PC-9 (cell line): ENCODE data around the gene KRTAP10-11. TPM values are rescaled to one million over a fixed set of nuclear protein-coding genes. Genes with fewer than 3 reads are reported as not detected.

Experiments used
- BruUV-seq: library from RNA; stranded (reverse); fragments of 400-500 nt; replicated peaks from 2 replicates; lab custom pipeline; 2021; lab: Mats Ljungman, UMichigan
- CTCF ChIA-PET: fragments of 300-600 bp; sonication (Branson Sonifier 250); formaldehyde crosslinking; loops from one replicate; lab custom pipeline; 2022; ENCODE audit warnings: antibody characterized with exemption; lab: Charles Lee
- POLR2A ChIA-PET: fragments of 300-600 bp; sonication (Branson Sonifier 250); formaldehyde crosslinking; loops from one replicate; lab custom pipeline; 2022; ENCODE audit warnings: antibody characterized with exemption; ENCODE audit not compliant: unreplicated experiment; lab: Charles Lee
- DNase-seq, 2 experiments: peaks; one replicate each; pipeline versions ENCODE4 v3.0.0 to v3.0.0-alpha.2; 2015 to 2022; ENCODE audit warnings: mixed read lengths in 1 of 2
- H2AFZ ChIP-seq: fragments of 200-600 bp; sonication (generic); 2 replicates; pipeline ENCODE4 v1.8.1; 2017; ENCODE audit warnings: antibody characterized with exemption
- H3F3A ChIP-seq: fragments of 200-600 bp; sonication (generic); 2 replicates; pipeline ENCODE4 v1.8.1; 2017; ENCODE audit warnings: antibody characterized with exemption, mild to moderate bottlenecking, low read depth; ENCODE audit not compliant: insufficient read depth
- H3K27ac ChIP-seq: fragments of 200-600 bp; sonication (generic); 2 replicates; pipeline ENCODE4 v1.6.1; 2016; ENCODE audit warnings: mixed run types
- H3K27me3 ChIP-seq: fragments of 200-600 bp; sonication (generic); 2 replicates; pipeline ENCODE4 v1.6.1; 2016; ENCODE audit warnings: low read depth, mixed run types; ENCODE audit not compliant: insufficient read depth
- H3K36me3 ChIP-seq: fragments of 200-600 bp; sonication (generic); 2 replicates; pipeline ENCODE4 v1.6.1; 2016; ENCODE audit warnings: low read depth, mixed run types
- H3K4me1 ChIP-seq: fragments of 200-600 bp; sonication (generic); replicated peaks from 2 replicates; pipeline ENCODE4 v1.6.1; 2016; ENCODE audit warnings: mixed run types; ENCODE audit not compliant: insufficient read depth
- H3K4me2 ChIP-seq: fragments of 200-600 bp; sonication (generic); 2 replicates; pipeline ENCODE4 v1.6.1; 2017; ENCODE audit warnings: mixed run types
- H3K4me3 ChIP-seq: fragments of 200-600 bp; sonication (generic); 2 replicates; pipeline ENCODE4 v1.6.1; 2016; ENCODE audit warnings: mixed run types
- H3K79me2 ChIP-seq: fragments of 200-600 bp; sonication (generic); 2 replicates; pipeline ENCODE4 v1.6.1; 2017; ENCODE audit warnings: low read depth, mixed run types
- H3K9me2 ChIP-seq: fragments of 200-600 bp; sonication (generic); 2 replicates; pipeline ENCODE4 v1.8.1; 2017; ENCODE audit warnings: mild to moderate bottlenecking; ENCODE audit not compliant: insufficient read depth
- H3K9me3 ChIP-seq: fragments of 200-600 bp; sonication (generic); 2 replicates; pipeline ENCODE4 v1.8.1; 2016; ENCODE audit warnings: low read depth; ENCODE audit not compliant: insufficient read depth
- H4K20me1 ChIP-seq: fragments of 200-600 bp; sonication (generic); 2 replicates; pipeline ENCODE4 v1.8.1; 2017; ENCODE audit not compliant: insufficient read depth
- EZH2 ChIP-seq: fragments of 200-600 bp; sonication (generic); IDR thresholded peaks from 2 replicates; pipeline ENCODE4 v1.8.0; 2017; ENCODE audit warnings: antibody characterized with exemption, low read depth
- intact Hi-C: fragments of 100-400 bp; cut with micrococcal nuclease; formaldehyde crosslinking; loops from one replicate; pipeline ENCODE4 v1.10.0; 2022; ENCODE audit not compliant: unreplicated experiment
- total RNA-seq: library from RNA; stranded (reverse); gene quantifications from 2 replicates; pipeline ENCODE4 v1.2.3, GENCODE V29; 2021
- TF ChIP-seq, protein P1 (sequence below): fragments of 200-600 bp; sonication (generic); conservative IDR thresholded peaks from 2 replicates; pipeline ENCODE4 v1.6.1; 2017; ENCODE audit warnings: mixed run types, antibody characterized with exemption, mild to moderate bottlenecking, moderate library complexity

The KRTAP10-11 gene
- total RNA-seq, 1 experiment from 2014 or later, result not detected

DNA sequence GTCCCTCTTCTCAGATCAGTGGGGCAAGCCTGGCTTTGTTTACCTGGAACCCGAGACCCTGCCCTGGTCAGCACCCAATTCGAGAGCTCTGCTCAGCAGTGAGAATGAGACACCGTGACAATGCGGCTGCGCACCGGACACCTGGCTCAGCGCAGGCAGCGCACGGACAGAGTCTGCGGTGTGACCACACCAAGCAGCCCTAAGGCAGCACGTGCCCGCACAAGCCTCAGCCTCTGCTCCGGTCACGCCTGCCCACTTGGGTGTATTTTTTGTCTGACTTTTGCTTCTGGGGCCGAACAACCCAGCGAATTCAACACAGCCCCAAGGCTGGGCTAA is 29.7 kb upstream of the KRTAP10-11 start:
- H3K27me3 ChIP-seq, result peaks cover 42% of the 10 kb centered on the region
- intact Hi-C loops, result no loop called here
- H3K9me3 ChIP-seq, result no peaks in the 10 kb centered on the region
- H4K20me1 ChIP-seq, result no peaks in the 10 kb centered on the region
- H3K36me3 ChIP-seq, result no peaks in the 10 kb centered on the region
- DNase-seq, result no peak
- POLR2A ChIA-PET, result no interaction called here
- BruUV-seq, result no TSS peak
- no peak overlapping the region for H3K4me3 ChIP-seq
- H3K4me2 ChIP-seq, result no peak overlapping the region
- H3K27ac ChIP-seq, result no peak overlapping the region
- no peak for TF ChIP-seq EZH2
- TF ChIP-seq, protein P1, sequence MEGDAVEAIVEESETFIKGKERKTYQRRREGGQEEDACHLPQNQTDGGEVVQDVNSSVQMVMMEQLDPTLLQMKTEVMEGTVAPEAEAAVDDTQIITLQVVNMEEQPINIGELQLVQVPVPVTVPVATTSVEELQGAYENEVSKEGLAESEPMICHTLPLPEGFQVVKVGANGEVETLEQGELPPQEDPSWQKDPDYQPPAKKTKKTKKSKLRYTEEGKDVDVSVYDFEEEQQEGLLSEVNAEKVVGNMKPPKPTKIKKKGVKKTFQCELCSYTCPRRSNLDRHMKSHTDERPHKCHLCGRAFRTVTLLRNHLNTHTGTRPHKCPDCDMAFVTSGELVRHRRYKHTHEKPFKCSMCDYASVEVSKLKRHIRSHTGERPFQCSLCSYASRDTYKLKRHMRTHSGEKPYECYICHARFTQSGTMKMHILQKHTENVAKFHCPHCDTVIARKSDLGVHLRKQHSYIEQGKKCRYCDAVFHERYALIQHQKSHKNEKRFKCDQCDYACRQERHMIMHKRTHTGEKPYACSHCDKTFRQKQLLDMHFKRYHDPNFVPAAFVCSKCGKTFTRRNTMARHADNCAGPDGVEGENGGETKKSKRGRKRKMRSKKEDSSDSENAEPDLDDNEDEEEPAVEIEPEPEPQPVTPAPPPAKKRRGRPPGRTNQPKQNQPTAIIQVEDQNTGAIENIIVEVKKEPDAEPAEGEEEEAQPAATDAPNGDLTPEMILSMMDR, result no peak
- H3K4me1 ChIP-seq, result no peaks in the 10 kb centered on the region
- no peaks in the 10 kb centered on the region for H3K79me2 ChIP-seq
- H3K9me2 ChIP-seq, result no peaks in the 10 kb centered on the region
- CTCF ChIA-PET, result no interaction called here
- H2AFZ ChIP-seq, result no peak overlapping the region
- no peaks in the 10 kb centered on the region for H3F3A ChIP-seq

DNA sequence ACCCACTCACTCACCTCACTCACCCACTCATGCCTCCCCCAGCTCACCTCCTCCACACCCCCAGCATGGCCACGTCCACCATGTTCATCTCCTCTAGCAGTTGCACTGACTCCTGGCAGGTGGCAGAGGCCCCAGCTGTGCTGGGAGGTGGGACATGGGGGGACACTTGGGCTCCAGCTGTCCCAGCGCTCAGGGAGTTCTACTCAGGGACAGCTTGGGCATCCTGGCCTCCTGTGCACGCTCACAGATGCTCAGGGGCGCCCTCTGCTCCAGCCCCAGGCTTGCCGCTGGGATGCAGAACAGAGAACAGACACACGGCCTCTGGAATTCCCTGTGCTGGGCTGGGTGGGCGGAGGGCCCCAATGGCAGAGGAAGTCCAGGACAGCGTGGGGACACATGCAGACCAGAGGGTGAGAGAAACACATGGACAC is 29.1 kb upstream of the KRTAP10-11 start:
- Histone ChIP-seq H3K36me3 (no peaks in the 10 kb centered on the region), H3K4me3 (no peak overlapping the region), H3K9me3 (no peaks in the 10 kb centered on the region), H3K27me3 (peaks cover 42% of the 10 kb centered on the region), H3K4me1 (no peaks in the 10 kb centered on the region), H2AFZ (no peak overlapping the region), H4K20me1 (no peaks in the 10 kb centered on the region), H3K27ac (no peak overlapping the region), H3K4me2 (no peak overlapping the region), H3F3A (no peaks in the 10 kb centered on the region), H3K79me2 (no peaks in the 10 kb centered on the region), H3K9me2 (no peaks in the 10 kb centered on the region)
- ChIA-PET POLR2A (no interaction called here), CTCF (no interaction called here)
- BruUV-seq, result no TSS peak
- TF ChIP-seq, protein P1, result no peak
- no peak for TF ChIP-seq EZH2
- no peak for DNase-seq
- intact Hi-C loops, result no loop called here

DNA sequence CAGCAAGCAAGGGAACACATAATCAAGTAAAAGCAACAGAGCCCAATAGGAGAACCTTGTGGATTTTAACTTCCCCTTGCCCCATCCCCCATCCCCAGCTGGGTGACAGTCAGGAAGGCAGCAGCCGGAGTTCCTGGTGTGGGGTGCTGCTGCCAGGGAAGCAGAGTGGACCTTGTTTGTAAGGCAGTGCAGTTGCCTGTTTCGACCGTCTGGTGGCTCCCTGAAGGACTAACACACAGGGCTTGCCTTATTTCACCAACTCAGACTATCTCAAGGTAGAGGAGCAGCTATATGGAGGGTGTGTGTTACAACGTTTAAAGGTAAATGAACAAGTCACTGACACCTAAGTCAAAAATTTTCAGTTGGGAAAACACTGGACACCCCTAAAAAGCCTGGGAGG is 27.7 kb upstream of the KRTAP10-11 start:
- Histone ChIP-seq H3K27ac (no peak overlapping the region), H3K4me2 (no peak overlapping the region), H3K4me1 (no peaks in the 10 kb centered on the region), H3F3A (no peaks in the 10 kb centered on the region), H3K9me3 (peaks cover 2% of the 10 kb centered on the region; the same call in 1 of the 2 replicates), H3K9me2 (no peaks in the 10 kb centered on the region), H3K4me3 (no peak overlapping the region), H2AFZ (no peak overlapping the region), H3K36me3 (no peaks in the 10 kb centered on the region), H4K20me1 (no peaks in the 10 kb centered on the region), H3K27me3 (peaks cover 34% of the 10 kb centered on the region), H3K79me2 (no peaks in the 10 kb centered on the region)
- TF ChIP-seq, protein P1, result no peak; the same call in 1 of the 2 replicates
- no peak for TF ChIP-seq EZH2
- intact Hi-C loops, result no loop called here
- BruUV-seq, result no TSS peak
- POLR2A ChIA-PET, result no interaction called here
- CTCF ChIA-PET, result interaction anchor here (0.5 kb wide), 1 partner anchor 176 kb away, joined by 4 read pairs; no protein-coding TSS in a partner anchor
- DNase-seq, result no peak
